ENCODE data around the gene STEAP4. TPM values are rescaled to one million over a fixed set of nuclear protein-coding genes. Genes with fewer than 3 reads are reported as not detected.

STEAP4 gene
- not detected in 2 replicates for total RNA-seq (ENCODE audit: low replicate concordance)

- no peak within 1 kb of the TSS for H3K27ac Mint-ChIP-seq
- TF ChIP-seq, protein P1, sequence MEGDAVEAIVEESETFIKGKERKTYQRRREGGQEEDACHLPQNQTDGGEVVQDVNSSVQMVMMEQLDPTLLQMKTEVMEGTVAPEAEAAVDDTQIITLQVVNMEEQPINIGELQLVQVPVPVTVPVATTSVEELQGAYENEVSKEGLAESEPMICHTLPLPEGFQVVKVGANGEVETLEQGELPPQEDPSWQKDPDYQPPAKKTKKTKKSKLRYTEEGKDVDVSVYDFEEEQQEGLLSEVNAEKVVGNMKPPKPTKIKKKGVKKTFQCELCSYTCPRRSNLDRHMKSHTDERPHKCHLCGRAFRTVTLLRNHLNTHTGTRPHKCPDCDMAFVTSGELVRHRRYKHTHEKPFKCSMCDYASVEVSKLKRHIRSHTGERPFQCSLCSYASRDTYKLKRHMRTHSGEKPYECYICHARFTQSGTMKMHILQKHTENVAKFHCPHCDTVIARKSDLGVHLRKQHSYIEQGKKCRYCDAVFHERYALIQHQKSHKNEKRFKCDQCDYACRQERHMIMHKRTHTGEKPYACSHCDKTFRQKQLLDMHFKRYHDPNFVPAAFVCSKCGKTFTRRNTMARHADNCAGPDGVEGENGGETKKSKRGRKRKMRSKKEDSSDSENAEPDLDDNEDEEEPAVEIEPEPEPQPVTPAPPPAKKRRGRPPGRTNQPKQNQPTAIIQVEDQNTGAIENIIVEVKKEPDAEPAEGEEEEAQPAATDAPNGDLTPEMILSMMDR (IDR thresholded peaks at IDR 0.05): no peak
- TF ChIP-seq EZH2 (IDR thresholded peaks at IDR 0.05): peak; percentile 60
- peak within 1 kb of the TSS; percentile 82 for H3K4me3 Mint-ChIP-seq
- peaks cover 35% of the 10 kb centered on the region for H3K27me3 ChIP-seq
- no peaks in the 10 kb centered on the region for H4K20me1 ChIP-seq (ENCODE audit: low read depth)
- H3K4me1 ChIP-seq: peaks cover 4% of the 10 kb centered on the region
- H3K4me1 Mint-ChIP-seq: peaks cover 6% of the 10 kb centered on the region
- no peak within 1 kb of the TSS for H3K9ac ChIP-seq
- no peaks in the 10 kb centered on the region for H3F3A ChIP-seq (ENCODE audit: low read depth)
- H3K4me2 ChIP-seq: peak within 1 kb of the TSS; percentile 81
- no peak within 1 kb of the TSS for H3K27ac ChIP-seq
- H3K9me3 ChIP-seq (ENCODE audit: low read depth): no peaks in the 10 kb centered on the region
- H2AFZ ChIP-seq (replicated peaks): peak within 1 kb of the TSS; percentile 96
- H3K4me3 ChIP-seq: peak within 1 kb of the TSS; percentile 51
- no peaks in the 10 kb centered on the region for H3K36me3 Mint-ChIP-seq
- no peaks in the 10 kb centered on the region for H3K9me3 Mint-ChIP-seq
- DNase-seq (ENCODE audit: low spot score): peak; percentile 71
- H3K79me2 ChIP-seq (ENCODE audit: low read depth): no peaks in the 10 kb centered on the region
- peaks cover 15% of the 10 kb centered on the region for H3K27me3 Mint-ChIP-seq (ENCODE audit: insufficient read depth, low read depth)
- H3K36me3 ChIP-seq: no peaks in the 10 kb centered on the region
These were observed at the start of gene STEAP4 for GRCh38 chr7:88306590-88307048. Gene STEAP4 (minus strand): TSS chr7:88306894. CDS start chr7:88284269, 22,625 bp downstream.

- no peak overlapping the region for H3K4me2 ChIP-seq
- H3K36me3 ChIP-seq: no peaks in the 10 kb centered on the region
- Mint-ChIP-seq H3K27me3 (ENCODE audit: insufficient read depth, low read depth) (no peaks in the 10 kb centered on the region), H3K4me3 (no peak overlapping the region), H3K36me3 (no peaks in the 10 kb centered on the region), H3K27ac (no peak overlapping the region), H3K9me3 (no peaks in the 10 kb centered on the region), H3K4me1 (no peaks in the 10 kb centered on the region)
- no peak overlapping the region for H3K27ac ChIP-seq
- H4K20me1 ChIP-seq (ENCODE audit: low read depth): no peaks in the 10 kb centered on the region
- H2AFZ ChIP-seq (replicated peaks): no peak overlapping the region
- H3K4me1 ChIP-seq: no peaks in the 10 kb centered on the region
- H3K4me3 ChIP-seq: no peak overlapping the region
- TF ChIP-seq, protein P1 (IDR thresholded peaks at IDR 0.05): no peak
- no peak for TF ChIP-seq EZH2 (IDR thresholded peaks at IDR 0.05)
- TF ChIP-seq EZH2phosphoT487 (IDR thresholded peaks at IDR 0.05): no peak
- H3K9me3 ChIP-seq (ENCODE audit: low read depth): no peaks in the 10 kb centered on the region
- no peaks in the 10 kb centered on the region for H3F3A ChIP-seq (ENCODE audit: low read depth)
- DNase-seq (ENCODE audit: low spot score): no peak
- H3K27me3 ChIP-seq: no peaks in the 10 kb centered on the region
- H3K9ac ChIP-seq: no peak overlapping the region
- H3K79me2 ChIP-seq (ENCODE audit: low read depth): no peaks in the 10 kb centered on the region
These were observed 48.3 kb upstream of the STEAP4 start for GRCh38 chr7:88355011-88355410.

GRCh38 chr7:88350118-88350517 lies 43.4 kb upstream of the STEAP4 start:
- Histone ChIP-seq H3K9me3 (ENCODE audit: low read depth) (no peaks in the 10 kb centered on the region), H3K36me3 (no peaks in the 10 kb centered on the region), H4K20me1 (ENCODE audit: low read depth) (no peaks in the 10 kb centered on the region), H3K9ac (no peak overlapping the region), H3K4me2 (no peak overlapping the region), H3K27me3 (no peaks in the 10 kb centered on the region), H3K4me3 (no peak overlapping the region), H3K79me2 (ENCODE audit: low read depth) (no peaks in the 10 kb centered on the region), H3K4me1 (no peaks in the 10 kb centered on the region), H3K27ac (no peak overlapping the region), H2AFZ (replicated peaks) (no peak overlapping the region), H3F3A (ENCODE audit: low read depth) (no peaks in the 10 kb centered on the region)
- TF ChIP-seq, protein P1 (IDR thresholded peaks at IDR 0.05): no peak
- TF ChIP-seq EZH2phosphoT487 (IDR thresholded peaks at IDR 0.05): no peak
- TF ChIP-seq EZH2 (IDR thresholded peaks at IDR 0.05): no peak
- H3K4me1 Mint-ChIP-seq: peaks cover 1% of the 10 kb centered on the region
- H3K4me3 Mint-ChIP-seq: no peak overlapping the region
- H3K27ac Mint-ChIP-seq: no peak overlapping the region
- no peaks in the 10 kb centered on the region for H3K9me3 Mint-ChIP-seq
- DNase-seq (ENCODE audit: low spot score): no peak
- no peaks in the 10 kb centered on the region for H3K27me3 Mint-ChIP-seq (ENCODE audit: insufficient read depth, low read depth)
- H3K36me3 Mint-ChIP-seq: no peaks in the 10 kb centered on the region
